Hippocampal formation (tissue), 2 donors: ENCODE measurements around the gene CCDC127.

Source experiments
- DNase-seq, 2 donors: peaks; one replicate each; lab custom pipeline; 2025; lab: John Stamatoyannopoulos, UW

CCDC127 gene

GRCh38 chr5:203246-203930 lies 14.6 kb downstream of the CCDC127 start:
- DNase-seq, result no peak

GRCh38 chr5:201672-202071 lies 16.3 kb downstream of the CCDC127 start:
- no peak for DNase-seq

GRCh38 chr5:200985-201384 lies 17.0 kb downstream of the CCDC127 start:
- DNase-seq, result no peak

- DNase-seq, result no peak
Observed at GRCh38 chr5:199950-200645, 17.9 kb downstream of the CCDC127 start.

GRCh38 chr5:199197-199949 lies 18.6 kb downstream of the CCDC127 start:
- no peak for DNase-seq

GRCh38 chr5:198516-199196 lies 19.3 kb downstream of the CCDC127 start:
- no peak for DNase-seq

- DNase-seq, result no peak
Observed at GRCh38 chr5:197892-198489, 20.0 kb downstream of the CCDC127 start.

- DNase-seq, result peak in 1 of 2 donors; percentile 12
Observed at GRCh38 chr5:197031-197430, 20.9 kb downstream of the CCDC127 start.

GRCh38 chr5:196350-196749 lies 21.6 kb downstream of the CCDC127 start:
- DNase-seq, result no peak

GRCh38 chr5:195401-196160 lies 22.4 kb downstream of the CCDC127 start:
- no peak for DNase-seq

GRCh38 chr5:194603-195209 lies 23.2 kb downstream of the CCDC127 start:
- DNase-seq, result no peak

- DNase-seq, result no peak
Observed at GRCh38 chr5:194102-194501, 23.9 kb downstream of the CCDC127 start.

GRCh38 chr5:192970-193831 lies 24.8 kb downstream of the CCDC127 start:
- DNase-seq, result no peak

- DNase-seq, result no peak
Observed at GRCh38 chr5:192691-192969, 25.3 kb downstream of the CCDC127 start.

GRCh38 chr5:191949-192690 lies 25.8 kb downstream of the CCDC127 start:
- DNase-seq, result no peak

- DNase-seq, result peak; percentile 25 to 31
Observed at GRCh38 chr5:191036-191948, 26.7 kb downstream of the CCDC127 start, which contains the start of gene LRRC14B. LRRC14B (plus strand) TSS chr5:191495; CDS start chr5:191539, 44 bp downstream.

- no peak for DNase-seq
Observed at GRCh38 chr5:190366-191035, 27.5 kb downstream of the CCDC127 start.

GRCh38 chr5:189976-190365 lies 28.0 kb downstream of the CCDC127 start:
- DNase-seq, result no peak
